WTC11 (cell line): ENCODE data around the gene KAZN. TPM values are rescaled to one million over a fixed set of nuclear protein-coding genes. Genes with fewer than 3 reads are reported as not detected.

Experiments used
- ATAC-seq: fragments of 200-7000 bp; cut with Tn5 transposase; 2 replicates; pipeline ENCODE4 v1.10.0; 2021; ENCODE audit warnings: mild to moderate bottlenecking, moderate library complexity
- CTCF ChIA-PET: fragments of 300-600 bp; sonication (Branson Sonifier 250); formaldehyde crosslinking; loops from one replicate; lab custom pipeline; 2021; ENCODE audit warnings: antibody characterized with exemption; lab: Charles Lee
- POLR2A ChIA-PET: fragments of 350-600 bp; sonication (Branson Sonifier 250); formaldehyde crosslinking; loops from one replicate; lab custom pipeline; 2021; ENCODE audit warnings: antibody characterized with exemption; lab: Charles Lee
- DNase-seq: peaks from one replicate; pipeline ENCODE4 v3.0.0; 2021; ENCODE audit warnings: low spot score
- H3K27ac Mint-ChIP-seq: 2 replicates; pipeline ENCODE4 v1.8.0; 2021; ENCODE audit warnings: mixed read lengths
- H3K27me3 Mint-ChIP-seq: 2 replicates; pipeline ENCODE4 v1.8.0; 2021; ENCODE audit warnings: low read depth, mild to moderate bottlenecking, moderate library complexity, mixed read lengths
- H3K36me3 Mint-ChIP-seq: 2 replicates; pipeline ENCODE4 v1.8.0; 2021; ENCODE audit warnings: mixed read lengths
- H3K4me1 Mint-ChIP-seq: 2 replicates; pipeline ENCODE4 v1.8.0; 2022; ENCODE audit warnings: mixed read lengths
- H3K4me3 Mint-ChIP-seq: 2 replicates; pipeline ENCODE4 v1.8.0; 2021; ENCODE audit warnings: mild to moderate bottlenecking, moderate library complexity, mixed read lengths
- H3K9me3 Mint-ChIP-seq: 2 replicates; pipeline ENCODE4 v1.8.0; 2021; ENCODE audit warnings: mixed read lengths
- AR ChIP-seq: fragments of 250-450 bp; sonication (Bioruptor Pico); IDR thresholded peaks from 2 replicates; pipeline ENCODE4 v1.9.0; 2021; ENCODE audit warnings: mild to moderate bottlenecking
- E2F5 ChIP-seq: sonication (generic); formaldehyde crosslinking; IDR thresholded peaks from 2 replicates; pipeline ENCODE4 v1.8.1; 2022; ENCODE audit warnings: mild to moderate bottlenecking, moderate library complexity, missing genetic modification reagents
- EMX1 ChIP-seq: fragments of 250-450 bp; sonication (Bioruptor Pico); IDR thresholded peaks from 2 replicates; pipeline ENCODE4 v1.8.0; 2021; ENCODE audit warnings: mild to moderate bottlenecking
- GTF2I ChIP-seq: fragments of 250-450 bp; sonication (Bioruptor Pico); conservative IDR thresholded peaks from 2 replicates; pipeline ENCODE4 v1.4.0; 2021; ENCODE audit warnings: mild to moderate bottlenecking
- MYBL2 ChIP-seq: sonication (generic); formaldehyde crosslinking; IDR thresholded peaks from 2 replicates; pipeline ENCODE4 v1.8.1; 2023; ENCODE audit warnings: mild to moderate bottlenecking, moderate library complexity, missing genetic modification reagents
- RORB ChIP-seq: fragments of 250-450 bp; sonication (Bioruptor Pico); IDR thresholded peaks from 2 replicates; pipeline ENCODE4 v1.9.0; 2021; ENCODE audit warnings: mild to moderate bottlenecking
- ZNF232 ChIP-seq: sonication (generic); formaldehyde crosslinking; IDR thresholded peaks from 2 replicates; pipeline ENCODE4 v1.8.0; 2022; ENCODE audit warnings: mild to moderate bottlenecking, missing genetic modification reagents
- ZNF263 ChIP-seq: sonication (generic); formaldehyde crosslinking; IDR thresholded peaks from 2 replicates; pipeline ENCODE4 v1.8.1; 2022; ENCODE audit warnings: low read depth, mild to moderate bottlenecking, moderate library complexity, missing genetic modification reagents
- ZNF423 ChIP-seq: fragments of 250-450 bp; sonication (Bioruptor Pico); IDR thresholded peaks from 2 replicates; pipeline ENCODE4 v2.1.2; 2022; ENCODE audit warnings: mild to moderate bottlenecking, moderate library complexity
- total RNA-seq: library from RNA; stranded (reverse); gene quantifications from 3 replicates; pipeline ENCODE4 v1.2.3, GENCODE V29; 2021
- TF ChIP-seq, protein P1 (sequence below): sonication (generic); formaldehyde crosslinking; IDR thresholded peaks from 2 replicates; pipeline ENCODE4 v1.8.0; 2022; ENCODE audit warnings: mild to moderate bottlenecking, missing genetic modification reagents
- TF ChIP-seq, protein P2 (sequence below): fragments of 250-450 bp; sonication (Bioruptor Pico); IDR thresholded peaks from 2 replicates; pipeline ENCODE4 v1.9.0; 2021; ENCODE audit warnings: moderate library complexity, mild to moderate bottlenecking, inconsistent platforms, borderline replicate concordance
- TF ChIP-seq, protein P3 (sequence below): sonication (generic); formaldehyde crosslinking; conservative IDR thresholded peaks from 2 replicates; pipeline ENCODE4 v1.8.1; 2023; ENCODE audit warnings: mild to moderate bottlenecking, low read depth, missing genetic modification reagents, moderate library complexity
- TF ChIP-seq, protein P4 (sequence below): sonication (generic); formaldehyde crosslinking; IDR thresholded peaks from 2 replicates; pipeline ENCODE4 v1.8.1; 2023; ENCODE audit warnings: mild to moderate bottlenecking, missing genetic modification reagents, moderate library complexity
- TF ChIP-seq, protein P5 (sequence below): sonication (generic); formaldehyde crosslinking; IDR thresholded peaks from 2 replicates; pipeline ENCODE4 v1.8.1; 2022; ENCODE audit warnings: low read depth, missing genetic modification reagents, borderline replicate concordance
- TF ChIP-seq, protein P6 (sequence below): sonication (generic); formaldehyde crosslinking; IDR thresholded peaks from 2 replicates; pipeline ENCODE4 v1.8.0; 2022; ENCODE audit warnings: mild to moderate bottlenecking, missing genetic modification reagents

The KAZN gene
- total RNA-seq, 1 experiment from 2014 or later: 19.9 TPM

DNA sequence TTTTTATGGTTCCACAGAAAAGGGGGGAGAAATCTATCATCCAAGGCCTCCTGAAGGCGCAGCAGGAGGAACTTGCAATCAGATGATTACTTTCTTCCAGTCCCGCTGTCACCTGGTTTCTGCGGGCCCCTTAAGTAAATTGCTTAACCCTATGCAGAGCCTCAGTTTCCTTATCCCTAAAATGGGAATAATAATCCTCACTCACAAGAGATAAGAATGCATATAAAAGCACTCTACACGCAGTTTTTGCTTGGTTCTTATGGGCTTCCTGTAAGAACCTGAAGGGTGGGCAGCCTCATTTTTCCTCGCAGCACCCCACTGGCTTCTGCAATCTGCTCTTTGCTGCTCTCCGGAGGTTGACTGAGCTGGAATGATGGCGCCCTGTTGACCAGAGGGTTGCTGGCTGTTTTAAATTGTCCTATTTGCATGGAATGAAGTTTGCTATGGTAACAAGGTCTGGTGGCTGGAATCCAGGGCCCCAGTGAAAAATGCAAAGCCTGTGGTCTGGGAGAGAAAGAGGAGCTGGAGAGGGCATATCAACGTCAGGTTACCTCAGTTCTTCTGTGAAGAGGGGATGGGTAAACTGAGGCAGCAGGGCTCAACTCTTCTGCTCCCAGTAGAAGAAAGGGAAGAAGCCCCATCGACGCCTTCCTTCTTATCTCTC is 1.0 kb upstream of the KAZN start:
- H3K27me3 Mint-ChIP-seq: peaks cover 56% of the 10 kb centered on the region
- no peaks in the 10 kb centered on the region for H3K36me3 Mint-ChIP-seq
- H3K27ac Mint-ChIP-seq: no peak overlapping the region
- POLR2A ChIA-PET: interaction anchor here (0.9 to 1.1 kb wide), 2 partner anchors 9 to 13 kb away, joined by 3 read pairs; no protein-coding TSS in a partner anchor
- TF ChIP-seq, protein P1, sequence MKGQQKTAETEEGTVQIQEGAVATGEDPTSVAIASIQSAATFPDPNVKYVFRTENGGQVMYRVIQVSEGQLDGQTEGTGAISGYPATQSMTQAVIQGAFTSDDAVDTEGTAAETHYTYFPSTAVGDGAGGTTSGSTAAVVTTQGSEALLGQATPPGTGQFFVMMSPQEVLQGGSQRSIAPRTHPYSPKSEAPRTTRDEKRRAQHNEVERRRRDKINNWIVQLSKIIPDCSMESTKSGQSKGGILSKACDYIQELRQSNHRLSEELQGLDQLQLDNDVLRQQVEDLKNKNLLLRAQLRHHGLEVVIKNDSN: no peak
- TF ChIP-seq GTF2I (CRISPR knock-in tag): 0 out of 2 replicates have a peak, but pooled peaks have one; percentile 13
- no peak for TF ChIP-seq EMX1
- TF ChIP-seq, protein P2, sequence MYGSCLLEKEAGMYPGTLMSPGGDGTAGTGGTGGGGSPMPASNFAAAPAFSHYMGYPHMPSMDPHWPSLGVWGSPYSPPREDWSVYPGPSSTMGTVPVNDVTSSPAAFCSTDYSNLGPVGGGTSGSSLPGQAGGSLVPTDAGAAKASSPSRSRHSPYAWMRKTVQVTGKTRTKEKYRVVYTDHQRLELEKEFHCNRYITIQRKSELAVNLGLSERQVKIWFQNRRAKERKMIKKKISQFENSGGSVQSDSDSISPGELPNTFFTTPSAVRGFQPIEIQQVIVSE (CRISPR knock-in tag): no peak
- no peak for TF ChIP-seq ZNF232 (CRISPR knock-in tag)
- no peak for TF ChIP-seq RORB (CRISPR knock-in tag)
- TF ChIP-seq, protein P3, sequence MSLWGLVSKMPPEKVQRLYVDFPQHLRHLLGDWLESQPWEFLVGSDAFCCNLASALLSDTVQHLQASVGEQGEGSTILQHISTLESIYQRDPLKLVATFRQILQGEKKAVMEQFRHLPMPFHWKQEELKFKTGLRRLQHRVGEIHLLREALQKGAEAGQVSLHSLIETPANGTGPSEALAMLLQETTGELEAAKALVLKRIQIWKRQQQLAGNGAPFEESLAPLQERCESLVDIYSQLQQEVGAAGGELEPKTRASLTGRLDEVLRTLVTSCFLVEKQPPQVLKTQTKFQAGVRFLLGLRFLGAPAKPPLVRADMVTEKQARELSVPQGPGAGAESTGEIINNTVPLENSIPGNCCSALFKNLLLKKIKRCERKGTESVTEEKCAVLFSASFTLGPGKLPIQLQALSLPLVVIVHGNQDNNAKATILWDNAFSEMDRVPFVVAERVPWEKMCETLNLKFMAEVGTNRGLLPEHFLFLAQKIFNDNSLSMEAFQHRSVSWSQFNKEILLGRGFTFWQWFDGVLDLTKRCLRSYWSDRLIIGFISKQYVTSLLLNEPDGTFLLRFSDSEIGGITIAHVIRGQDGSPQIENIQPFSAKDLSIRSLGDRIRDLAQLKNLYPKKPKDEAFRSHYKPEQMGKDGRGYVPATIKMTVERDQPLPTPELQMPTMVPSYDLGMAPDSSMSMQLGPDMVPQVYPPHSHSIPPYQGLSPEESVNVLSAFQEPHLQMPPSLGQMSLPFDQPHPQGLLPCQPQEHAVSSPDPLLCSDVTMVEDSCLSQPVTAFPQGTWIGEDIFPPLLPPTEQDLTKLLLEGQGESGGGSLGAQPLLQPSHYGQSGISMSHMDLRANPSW (CRISPR knock-in tag): no peak
- TF ChIP-seq, all 79 proteins: peak for 1
- H3K4me1 Mint-ChIP-seq: peaks cover 70% of the 10 kb centered on the region
- ATAC-seq (peak; percentile 38), DNase-seq (peak; percentile 44)
- no peaks in the 10 kb centered on the region for H3K9me3 Mint-ChIP-seq
- H3K4me3 Mint-ChIP-seq: peak overlapping the region; percentile 78
- CTCF ChIA-PET: interaction anchor here (0.6 to 2.0 kb wide), 7 partner anchors 56 to 484 kb away, joined by 3 to 9 read pairs (median 4); no protein-coding TSS in a partner anchor

GRCh38 chr1:14598007-14598497 is 433 bp upstream of the KAZN start:
- peaks cover 50% of the 10 kb centered on the region for H3K27me3 Mint-ChIP-seq

DNA sequence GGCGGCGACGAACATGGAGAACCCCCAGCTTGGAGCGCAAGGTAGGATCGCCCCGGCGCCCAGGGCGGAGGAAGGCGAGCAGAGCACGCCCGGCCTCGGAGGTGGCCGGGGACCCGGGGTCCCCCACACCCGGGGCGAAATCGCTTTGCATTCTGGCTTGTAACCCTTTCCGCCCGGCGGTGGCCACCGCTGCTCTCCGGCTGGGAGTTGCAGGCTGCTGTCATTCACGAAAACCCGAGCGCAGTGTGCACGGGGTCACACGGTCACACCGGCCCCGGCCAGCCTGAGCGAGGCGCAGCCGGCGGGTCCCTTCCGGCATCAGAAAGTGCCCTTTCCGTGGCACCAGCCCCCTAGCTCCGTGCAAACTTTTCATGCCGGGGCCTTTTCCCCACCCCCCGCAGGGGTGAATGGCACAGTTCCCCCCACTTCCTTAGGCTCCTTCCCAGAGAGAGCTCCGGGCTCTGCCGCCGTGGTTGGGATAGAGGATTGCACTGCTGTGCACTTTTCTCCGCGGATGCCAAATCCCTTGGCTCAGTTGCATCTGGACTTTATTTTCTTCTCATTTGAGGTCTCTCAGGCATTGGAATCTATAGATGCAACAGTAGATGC is 802 bp downstream of the KAZN start:
- ATAC-seq (peak; percentile 25), DNase-seq (peak; percentile 56)
- peaks cover 69% of the 10 kb centered on the region for H3K4me1 Mint-ChIP-seq
- H3K36me3 Mint-ChIP-seq: no peaks in the 10 kb centered on the region
- H3K27ac Mint-ChIP-seq: no peak overlapping the region
- CTCF ChIA-PET: interaction anchor here (1.2 to 2.0 kb wide), 4 partner anchors 58 to 633 kb away, joined by 3 to 6 read pairs (median 5); no protein-coding TSS in a partner anchor
- TF ChIP-seq ZNF423 (CRISPR knock-in tag) (no peak), AR (CRISPR knock-in tag) (no peak), E2F5 (CRISPR knock-in tag) (no peak), EMX1 (no peak)
- TF ChIP-seq, protein P4, sequence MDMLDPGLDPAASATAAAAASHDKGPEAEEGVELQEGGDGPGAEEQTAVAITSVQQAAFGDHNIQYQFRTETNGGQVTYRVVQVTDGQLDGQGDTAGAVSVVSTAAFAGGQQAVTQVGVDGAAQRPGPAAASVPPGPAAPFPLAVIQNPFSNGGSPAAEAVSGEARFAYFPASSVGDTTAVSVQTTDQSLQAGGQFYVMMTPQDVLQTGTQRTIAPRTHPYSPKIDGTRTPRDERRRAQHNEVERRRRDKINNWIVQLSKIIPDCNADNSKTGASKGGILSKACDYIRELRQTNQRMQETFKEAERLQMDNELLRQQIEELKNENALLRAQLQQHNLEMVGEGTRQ (CRISPR knock-in tag): no peak; the same call in 1 of the 2 replicates
- TF ChIP-seq, protein P5, sequence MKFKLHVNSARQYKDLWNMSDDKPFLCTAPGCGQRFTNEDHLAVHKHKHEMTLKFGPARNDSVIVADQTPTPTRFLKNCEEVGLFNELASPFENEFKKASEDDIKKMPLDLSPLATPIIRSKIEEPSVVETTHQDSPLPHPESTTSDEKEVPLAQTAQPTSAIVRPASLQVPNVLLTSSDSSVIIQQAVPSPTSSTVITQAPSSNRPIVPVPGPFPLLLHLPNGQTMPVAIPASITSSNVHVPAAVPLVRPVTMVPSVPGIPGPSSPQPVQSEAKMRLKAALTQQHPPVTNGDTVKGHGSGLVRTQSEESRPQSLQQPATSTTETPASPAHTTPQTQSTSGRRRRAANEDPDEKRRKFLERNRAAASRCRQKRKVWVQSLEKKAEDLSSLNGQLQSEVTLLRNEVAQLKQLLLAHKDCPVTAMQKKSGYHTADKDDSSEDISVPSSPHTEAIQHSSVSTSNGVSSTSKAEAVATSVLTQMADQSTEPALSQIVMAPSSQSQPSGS (CRISPR knock-in tag): no peak
- TF ChIP-seq, protein P6, sequence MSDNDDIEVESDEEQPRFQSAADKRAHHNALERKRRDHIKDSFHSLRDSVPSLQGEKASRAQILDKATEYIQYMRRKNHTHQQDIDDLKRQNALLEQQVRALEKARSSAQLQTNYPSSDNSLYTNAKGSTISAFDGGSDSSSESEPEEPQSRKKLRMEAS (CRISPR knock-in tag): no peak
- H3K4me3 Mint-ChIP-seq: peak overlapping the region; percentile 78
- H3K9me3 Mint-ChIP-seq: no peaks in the 10 kb centered on the region
- POLR2A ChIA-PET: no interaction called here
- H3K27me3 Mint-ChIP-seq: peaks cover 45% of the 10 kb centered on the region

More at GRCh38 chr1:14598007-14598497, 433 bp upstream of the KAZN start:
- Mint-ChIP-seq H3K9me3 (no peaks in the 10 kb centered on the region), H3K36me3 (no peaks in the 10 kb centered on the region), H3K4me1 (peaks cover 70% of the 10 kb centered on the region), H3K4me3 (peak overlapping the region; percentile 78), H3K27ac (no peak overlapping the region)
- DNase-seq (peak; percentile 28), ATAC-seq (peak; percentile 33)
- CTCF ChIA-PET: interaction anchor here (0.6 to 2.0 kb wide), 9 partner anchors 55 to 484 kb away, joined by 3 to 9 read pairs (median 4); no protein-coding TSS in a partner anchor
- TF ChIP-seq MYBL2: no peak
- peak; percentile 72 for TF ChIP-seq ZNF263
- POLR2A ChIA-PET: interaction anchor here (0.6 to 1.1 kb wide), 3 partner anchors 10 to 1810 kb away, joined by 3 read pairs; no protein-coding TSS in a partner anchor
